Subcutaneous abdominal adipose tissue (tissue), 5 donors: Measurements from ENCODE around the gene CENPP.
"Not testable (repeated sequence)": the region's sequence is repeated elsewhere in the genome, so short reads cannot be mapped to it uniquely, and the experiment has no call there.

Experiments
- H3K27ac ChIP-seq: one replicate; pipeline ENCODE4 v1.7.0; 2013; ENCODE audit warnings: low read depth, mild to moderate bottlenecking, inconsistent platforms, low read length, moderate library complexity
- H3K27me3 ChIP-seq, 5 donors: one replicate each; pipeline ENCODE4 v1.7.0; 2013; ENCODE audit warnings: low read length in 5 of 5, inconsistent platforms in 1 of 5; ENCODE audit not compliant: control insufficient read depth in 5 of 5, insufficient read depth in 4 of 5
- H3K36me3 ChIP-seq, 5 donors: one replicate each; pipeline ENCODE4 v1.7.0; 2013; ENCODE audit warnings: low read length in 5 of 5; ENCODE audit not compliant: control insufficient read depth in 5 of 5, insufficient read depth in 5 of 5
- H3K4me1 ChIP-seq, 5 donors: one replicate each; pipeline ENCODE4 v1.7.0; 2013; ENCODE audit warnings: low read length in 5 of 5, mild to moderate bottlenecking in 3 of 5, moderate library complexity in 1 of 5; ENCODE audit not compliant: control insufficient read depth in 5 of 5, insufficient read depth in 5 of 5
- H3K4me3 ChIP-seq, 5 donors: one replicate each; pipeline ENCODE4 v1.7.0; 2013; ENCODE audit warnings: low read length in 5 of 5, low read depth in 1 of 5
- H3K9ac ChIP-seq, 5 donors: one replicate each; pipeline ENCODE4 v1.7.0; 2013; ENCODE audit warnings: low read length in 5 of 5, mild to moderate bottlenecking in 4 of 5, moderate library complexity in 3 of 5
- H3K9me3 ChIP-seq, 5 donors: one replicate each; pipeline ENCODE4 v1.7.0; 2013; ENCODE audit warnings: low read length in 5 of 5; ENCODE audit not compliant: control insufficient read depth in 5 of 5
- donor health status: healthy.
- donor health status: healthy.
- donor health status: healthy.
- donor health status: healthy.
- donor health status: healthy.

Gene CENPP

GRCh38 chr9:92562461-92562967 lies 236.8 kb downstream of the CENPP start:
- Histone ChIP-seq H3K27me3 (no peaks in the 10 kb centered on the region), H3K27ac (no peak overlapping the region), H3K36me3 (no peaks in the 10 kb centered on the region), H3K9ac (no peak overlapping the region), H3K4me3 (no peak overlapping the region), H3K9me3 (peaks cover 0 to 3% (median 0%) of the 10 kb centered on the region in 5 donors), H3K4me1 (peaks cover 0 to 42% (median 35%) of the 10 kb centered on the region in 5 donors)

DNA sequence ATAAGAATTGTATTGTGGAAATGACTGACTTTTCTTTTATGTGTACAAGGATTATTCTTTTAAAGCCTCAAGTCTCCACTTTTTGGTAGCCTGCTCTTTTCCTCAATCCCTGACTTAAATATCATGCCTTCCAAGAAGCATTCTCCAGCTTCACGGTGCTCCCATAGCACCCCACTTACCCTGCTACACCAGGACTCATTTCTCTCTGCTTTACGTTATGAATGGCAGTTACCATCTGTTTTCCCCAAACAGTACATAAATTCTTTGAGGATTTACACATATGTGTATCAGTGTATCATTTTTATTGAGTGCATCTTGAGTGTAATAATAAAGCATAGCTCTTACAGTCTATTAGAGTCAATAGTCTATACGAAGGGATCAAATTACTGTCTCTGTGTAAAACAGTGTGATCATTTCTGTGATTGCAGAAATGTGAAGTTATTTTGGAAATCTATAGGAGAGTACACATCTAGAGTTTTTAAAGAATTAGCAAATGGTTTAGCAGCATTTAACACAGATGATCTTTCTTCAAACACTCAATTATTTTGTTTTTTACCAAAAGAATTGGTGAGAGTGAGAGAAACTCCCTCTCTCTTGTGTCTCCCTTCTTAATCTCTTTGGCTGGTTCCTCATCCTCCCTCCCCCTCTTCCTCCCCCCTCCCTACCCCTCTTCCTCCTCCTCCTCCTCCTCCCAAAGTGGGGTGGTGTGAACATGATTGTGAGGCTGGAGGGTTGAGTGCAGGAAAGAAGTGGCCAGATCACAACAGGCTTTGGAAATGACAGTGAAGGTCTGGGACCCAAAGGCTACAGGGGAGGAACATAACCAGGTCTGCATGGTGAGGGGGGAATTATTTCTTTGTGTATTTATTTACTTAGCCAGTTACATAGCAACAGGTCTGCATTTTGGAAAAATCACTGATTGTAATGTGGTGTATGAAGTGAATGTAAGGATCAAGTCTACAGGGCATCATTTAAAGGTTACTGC lies 237.7 kb downstream of the CENPP start:
- Histone ChIP-seq H3K36me3 (no peaks in the 10 kb centered on the region), H3K27me3 (no peaks in the 10 kb centered on the region), H3K4me3 (no peak overlapping the region), H3K9me3 (peaks cover 0 to 3% (median 0%) of the 10 kb centered on the region in 5 donors), H3K4me1 (peaks cover 0 to 38% (median 33%) of the 10 kb centered on the region in 5 donors), H3K27ac (no peak overlapping the region), H3K9ac (no peak overlapping the region)

DNA sequence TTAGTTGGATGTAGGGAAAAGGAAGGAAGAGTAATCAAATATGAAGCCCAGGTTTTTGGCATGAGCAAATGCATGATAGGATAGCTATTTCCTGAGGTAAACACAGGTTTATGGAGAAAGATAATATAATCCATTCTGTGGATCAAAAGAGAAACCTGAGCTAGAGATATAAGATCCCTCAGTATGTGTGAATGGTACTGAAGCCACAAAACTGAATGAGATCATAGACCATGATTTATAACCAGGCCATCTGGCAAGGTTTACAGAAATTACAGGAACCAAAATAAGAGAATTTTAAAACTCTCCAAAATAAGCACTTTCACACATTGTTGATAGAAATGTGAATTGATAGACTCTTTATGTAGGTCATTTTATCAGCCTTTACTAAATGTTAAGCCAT lies 238.8 kb downstream of the CENPP start:
- H3K9ac ChIP-seq: no peak overlapping the region
- no peak overlapping the region for H3K27ac ChIP-seq
- peaks cover 0 to 27% (median 23%) of the 10 kb centered on the region in 5 donors for H3K4me1 ChIP-seq
- no peak overlapping the region for H3K4me3 ChIP-seq
- H3K9me3 ChIP-seq: peaks cover 0 to 3% (median 0%) of the 10 kb centered on the region in 5 donors
- no peaks in the 10 kb centered on the region for H3K27me3 ChIP-seq
- no peaks in the 10 kb centered on the region for H3K36me3 ChIP-seq

- H3K9ac ChIP-seq: no peak overlapping the region
- no peaks in the 10 kb centered on the region for H3K36me3 ChIP-seq
- no peak overlapping the region for H3K27ac ChIP-seq
- no peaks in the 10 kb centered on the region for H3K27me3 ChIP-seq
- peaks cover 0 to 3% (median 0%) of the 10 kb centered on the region in 5 donors for H3K9me3 ChIP-seq
- H3K4me1 ChIP-seq: peaks cover 0 to 27% (median 22%) of the 10 kb centered on the region in 5 donors
- no peak overlapping the region for H3K4me3 ChIP-seq
Measured at GRCh38 chr9:92564982-92565381, 239.2 kb downstream of the CENPP start.

DNA sequence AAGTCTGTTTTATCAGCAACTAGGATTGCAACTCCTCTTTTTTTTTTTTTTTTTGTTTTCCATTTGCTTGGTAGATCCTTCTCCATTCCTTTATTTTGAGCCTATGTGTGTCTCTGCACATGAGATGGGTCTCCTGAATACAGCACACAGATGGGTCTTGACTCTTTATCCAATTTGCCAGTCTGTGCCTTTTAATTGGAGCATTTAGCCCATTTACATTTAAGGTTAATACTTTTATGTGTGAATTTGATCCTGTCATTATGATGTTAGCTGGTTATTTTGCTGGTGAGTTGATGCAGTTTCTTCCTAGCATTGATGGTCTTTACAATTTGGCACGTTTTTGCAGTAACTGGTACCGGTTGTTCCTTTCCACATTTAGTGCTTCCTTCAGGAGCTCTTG lies 246.1 kb downstream of the CENPP start:
- not testable (repeated sequence) for H3K36me3 ChIP-seq, H3K27me3 ChIP-seq, H3K9me3 ChIP-seq

DNA sequence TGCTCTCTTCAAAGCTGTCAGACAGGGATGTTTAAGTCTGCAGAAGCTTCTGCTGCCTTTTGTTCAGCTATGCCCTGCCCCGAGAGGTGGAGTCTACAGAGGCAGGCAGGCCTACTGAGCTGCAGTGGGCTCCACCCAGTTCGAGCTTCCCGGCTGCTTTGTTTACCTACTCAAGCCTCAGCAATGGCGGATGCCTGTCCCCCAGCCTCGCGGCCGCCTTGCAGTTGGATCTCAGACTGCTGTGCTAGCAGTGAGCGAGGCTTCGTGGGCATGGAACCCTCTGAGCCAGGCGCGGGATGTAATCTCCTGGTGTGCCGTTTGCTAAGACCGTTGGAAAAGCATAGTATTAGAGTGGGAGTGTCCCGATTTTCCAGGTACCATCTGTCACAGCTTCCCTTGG lies 247.9 kb downstream of the CENPP start:
- H3K27me3 ChIP-seq, H3K36me3 ChIP-seq, H3K9me3 ChIP-seq, H3K9ac ChIP-seq, H3K4me3 ChIP-seq, H3K27ac ChIP-seq, H3K4me1 ChIP-seq: not testable (repeated sequence)

More for the DNA sequence above, 246.1 kb downstream of the CENPP start:
- not testable (repeated sequence) for H3K9ac ChIP-seq, H3K4me1 ChIP-seq, H3K4me3 ChIP-seq, H3K27ac ChIP-seq

DNA sequence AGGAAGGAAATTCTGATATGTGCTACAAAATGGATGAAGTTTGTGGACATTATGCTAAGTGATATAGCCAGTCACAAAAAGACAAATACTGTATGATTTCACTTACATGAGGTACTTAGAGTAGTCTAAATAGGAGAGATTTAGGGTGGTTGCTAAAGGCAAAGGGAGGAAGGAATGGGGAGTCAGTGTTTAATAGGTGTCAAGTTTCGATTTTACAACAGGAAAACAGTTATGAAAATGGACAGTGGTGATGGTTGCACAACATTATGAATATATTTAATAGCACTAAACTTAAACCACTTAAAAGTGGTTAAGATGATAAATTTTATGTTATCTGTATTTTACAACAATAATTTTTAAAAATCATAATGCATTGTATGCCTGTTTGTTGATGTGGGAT lies 250.4 kb downstream of the CENPP start:
- Histone ChIP-seq H3K27me3 (no peaks in the 10 kb centered on the region), H3K36me3 (no peaks in the 10 kb centered on the region), H3K27ac (no peak overlapping the region), H3K4me3 (no peak overlapping the region), H3K9ac (no peak overlapping the region), H3K9me3 (no peaks in the 10 kb centered on the region), H3K4me1 (no peaks in the 10 kb centered on the region)

- Histone ChIP-seq H3K4me1 (peaks cover 0 to 21% (median 17%) of the 10 kb centered on the region in 5 donors), H3K4me3 (no peak overlapping the region), H3K27me3 (no peaks in the 10 kb centered on the region), H3K9me3 (peaks cover 0 to 7% (median 0%) of the 10 kb centered on the region in 5 donors), H3K9ac (no peak overlapping the region), H3K36me3 (no peaks in the 10 kb centered on the region), H3K27ac (peak overlapping the region; percentile 34)
Measured at GRCh38 chr9:92589923-92590322, 264.2 kb downstream of the CENPP start.

- peak overlapping the region; percentile 34 for H3K27ac ChIP-seq
- H3K4me3 ChIP-seq: no peak overlapping the region
- H3K9ac ChIP-seq: peak overlapping the region in 1 of 5 donors; percentile 11
- H3K27me3 ChIP-seq: no peaks in the 10 kb centered on the region
- peaks cover 0 to 7% (median 0%) of the 10 kb centered on the region in 5 donors for H3K9me3 ChIP-seq
- H3K36me3 ChIP-seq: no peaks in the 10 kb centered on the region
- peaks cover 0 to 21% (median 17%) of the 10 kb centered on the region in 5 donors for H3K4me1 ChIP-seq
Measured at GRCh38 chr9:92590377-92590776, 264.6 kb downstream of the CENPP start.

DNA sequence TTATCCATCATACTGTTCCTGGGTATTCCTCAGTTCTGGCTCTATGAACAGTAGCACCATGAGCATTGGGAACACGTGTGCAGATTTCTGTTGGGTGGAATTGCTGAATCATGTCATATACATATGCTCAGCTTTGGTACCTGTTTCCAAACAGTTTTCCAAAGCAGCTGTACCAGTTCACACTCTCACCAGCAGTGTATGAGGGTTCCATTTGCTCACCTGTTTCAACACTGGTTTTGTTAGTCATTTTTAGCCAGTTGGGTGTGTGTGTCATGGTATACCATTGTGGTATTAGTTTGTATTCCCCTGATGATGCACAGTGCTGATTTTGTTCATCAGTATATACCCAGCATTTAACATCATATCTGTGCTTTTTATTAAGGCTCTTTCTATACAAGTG lies 266.8 kb downstream of the CENPP start:
- Histone ChIP-seq H3K9ac (no peak overlapping the region), H3K9me3 (no peaks in the 10 kb centered on the region), H3K36me3 (no peaks in the 10 kb centered on the region), H3K27me3 (no peaks in the 10 kb centered on the region), H3K27ac (no peak overlapping the region), H3K4me1 (peaks cover 0 to 20% (median 17%) of the 10 kb centered on the region in 5 donors), H3K4me3 (no peak overlapping the region)
